Measurements from ENCODE around the gene HS3ST3B1. TPM values are rescaled to one million over a fixed set of nuclear protein-coding genes. Genes with fewer than 3 reads are reported as not detected.

The HS3ST3B1 gene
- 10 to 100 TPM; 13.2 to 22.0 TPM for total RNA-seq

DNA sequence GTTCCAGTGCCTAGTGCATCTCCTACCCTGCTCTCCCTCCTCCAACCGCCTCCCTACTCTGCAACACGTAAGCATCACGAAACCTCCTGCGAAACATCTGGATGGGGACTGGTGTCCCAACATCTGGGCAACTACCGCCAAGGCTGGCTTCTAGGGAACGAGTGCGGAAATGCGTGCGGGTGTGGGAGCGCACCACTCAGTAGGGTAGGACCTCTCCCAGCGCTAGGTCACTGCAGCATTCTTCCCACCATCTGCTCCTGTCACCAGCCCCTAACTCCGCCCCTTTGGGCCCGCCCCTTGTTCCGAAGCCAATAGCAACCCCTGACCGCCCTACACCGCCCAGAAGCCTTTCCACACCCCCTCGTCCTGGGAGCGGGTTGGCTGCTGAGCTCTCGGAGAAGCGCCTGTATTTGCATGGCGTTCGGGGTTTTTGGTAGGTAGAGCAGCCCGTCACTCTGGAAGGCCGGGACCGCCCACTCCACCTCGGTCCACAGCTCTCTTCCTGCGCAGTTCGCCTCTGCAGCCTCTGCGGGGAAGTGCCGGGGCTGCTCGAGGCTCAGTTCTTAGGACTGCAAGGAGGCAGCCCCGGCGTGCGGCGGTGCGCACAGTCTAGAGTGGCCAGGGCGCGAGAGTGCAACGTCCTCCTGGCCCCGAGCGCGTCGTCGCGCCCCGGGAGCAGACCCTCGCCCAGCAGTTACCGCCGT, at the start of gene HS3ST3B1:
HS3ST3B1 (plus strand) TSS at position 507 of the 704 bp plus-strand sequence. CDS start 438 bp downstream, outside the sequence.
- Mint-ChIP-seq H3K4me1 (ENCODE audit: low read depth in 2 of 2) (peaks cover 60 to 62% of the 10 kb centered on the region in 2 donors), H3K27me3 (peaks cover 19 to 23% of the 10 kb centered on the region in 2 donors), H3K36me3 (no peaks in the 10 kb centered on the region), H3K4me3 (peak within 1 kb of the TSS; percentile 97), H3K27ac (peak within 1 kb of the TSS; percentile 72 to 93), H3K9me3 (no peaks in the 10 kb centered on the region)
- DNase-seq (ENCODE audit: low spot score) (peak; percentile 100), ATAC-seq (peak; percentile 90 to 91)

DNA sequence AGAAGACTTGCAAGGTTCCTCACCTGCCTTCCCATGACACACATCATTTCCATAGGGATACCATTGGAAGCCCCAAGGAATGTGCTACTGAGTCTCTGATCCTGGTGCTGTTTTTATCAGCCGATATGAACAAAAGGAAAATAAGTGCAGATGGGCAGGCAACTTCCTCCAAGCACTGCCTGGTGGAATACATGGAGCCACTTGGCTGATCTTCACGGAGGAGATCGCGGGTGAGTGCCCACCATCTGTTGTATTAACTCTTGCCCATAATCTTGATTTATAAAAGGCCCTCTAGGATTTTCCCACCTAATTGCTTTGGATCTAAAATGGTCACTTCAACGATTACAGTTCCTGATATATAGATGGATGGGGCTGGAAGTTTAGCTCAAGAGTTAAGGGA, 39.5 kb upstream of the HS3ST3B1 start:
- Mint-ChIP-seq H3K36me3 (no peaks in the 10 kb centered on the region), H3K9me3 (no peaks in the 10 kb centered on the region), H3K4me1 (ENCODE audit: low read depth in 2 of 2) (no peaks in the 10 kb centered on the region), H3K27ac (no peak overlapping the region), H3K4me3 (no peak overlapping the region), H3K27me3 (no peaks in the 10 kb centered on the region)
- DNase-seq (ENCODE audit: low spot score) (no peak), ATAC-seq (no peak)

DNA sequence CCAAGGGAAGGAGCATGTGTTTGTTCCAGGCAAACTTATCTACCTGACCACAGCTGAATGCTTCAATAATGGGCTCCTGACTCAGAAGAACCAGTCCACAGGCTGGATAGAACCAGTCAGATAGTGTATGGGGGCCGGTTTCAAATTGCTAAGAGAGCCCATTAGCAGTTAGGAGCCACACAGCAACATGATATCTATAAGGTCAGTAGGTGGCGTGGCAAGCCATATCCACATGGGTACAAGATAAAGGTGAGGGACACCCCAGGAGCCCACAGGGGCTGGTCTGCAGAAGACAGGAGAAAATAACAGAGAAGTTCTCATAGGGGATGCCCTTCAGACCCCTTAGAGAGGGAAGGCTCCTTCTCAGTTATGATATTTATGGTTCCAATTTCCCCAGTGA, 32.6 kb upstream of the HS3ST3B1 start:
- DNase-seq (ENCODE audit: low spot score) (no peak), ATAC-seq (no peak)
- H3K27ac Mint-ChIP-seq, result no peak overlapping the region
- peaks cover 0 to 4% of the 10 kb centered on the region in 2 donors for H3K4me1 Mint-ChIP-seq (ENCODE audit: low read depth in 2 of 2)
- H3K9me3 Mint-ChIP-seq, result no peaks in the 10 kb centered on the region
- no peak overlapping the region for H3K4me3 Mint-ChIP-seq
- no peaks in the 10 kb centered on the region for H3K36me3 Mint-ChIP-seq
- peaks cover 0 to 8% of the 10 kb centered on the region in 2 donors for H3K27me3 Mint-ChIP-seq

DNA sequence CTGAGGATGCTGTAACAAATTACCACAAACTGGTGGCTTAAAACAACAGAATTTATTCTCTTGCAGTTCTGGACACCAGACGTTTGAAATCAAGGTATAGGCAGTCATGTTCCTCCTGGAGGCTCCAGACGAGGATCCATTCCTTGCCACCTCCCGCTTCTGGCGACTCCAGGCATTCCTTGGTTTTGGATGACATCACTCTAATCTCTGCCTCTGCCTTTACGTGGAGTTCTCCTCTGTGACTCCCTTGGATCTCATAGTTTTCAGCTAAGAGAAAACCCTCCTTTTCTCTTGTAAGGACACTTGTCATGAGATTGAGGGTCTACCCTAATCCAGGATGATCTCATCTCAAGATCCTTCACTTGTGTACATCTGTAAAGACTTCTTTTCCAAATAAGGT, 31.4 kb upstream of the HS3ST3B1 start:
- no peaks in the 10 kb centered on the region for H3K36me3 Mint-ChIP-seq
- ATAC-seq (no peak), DNase-seq (ENCODE audit: low spot score) (no peak)
- peaks cover 0 to 4% of the 10 kb centered on the region in 2 donors for H3K4me1 Mint-ChIP-seq (ENCODE audit: low read depth in 2 of 2)
- no peaks in the 10 kb centered on the region for H3K9me3 Mint-ChIP-seq
- H3K4me3 Mint-ChIP-seq, result no peak overlapping the region
- peaks cover 0 to 8% of the 10 kb centered on the region in 2 donors for H3K27me3 Mint-ChIP-seq
- H3K27ac Mint-ChIP-seq, result peak overlapping the region in 1 of 2 donors; percentile 0

DNA sequence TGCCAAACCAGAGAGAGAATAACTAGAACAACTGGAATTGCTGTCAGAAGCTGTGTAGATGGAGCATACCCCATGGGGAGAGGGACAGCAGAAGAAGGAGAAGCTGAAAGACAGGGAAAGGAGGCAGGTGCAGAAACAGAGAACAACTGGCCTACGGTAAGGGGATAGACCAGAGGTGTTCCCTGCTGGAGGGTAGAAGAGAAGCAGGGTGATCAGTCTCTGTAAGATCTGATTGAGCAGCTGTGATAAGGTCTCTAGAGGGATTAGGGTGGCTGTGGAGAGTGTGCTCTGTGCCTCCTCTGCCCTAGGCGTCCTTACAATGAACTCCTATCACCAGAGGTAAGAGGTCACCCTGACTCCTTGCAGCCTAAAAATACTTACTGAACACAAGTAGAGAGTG, 30.4 kb upstream of the HS3ST3B1 start:
- no peaks in the 10 kb centered on the region for H3K36me3 Mint-ChIP-seq
- H3K4me1 Mint-ChIP-seq (ENCODE audit: low read depth in 2 of 2), result peaks cover 0 to 4% of the 10 kb centered on the region in 2 donors
- ATAC-seq (no peak), DNase-seq (ENCODE audit: low spot score) (no peak)
- H3K27me3 Mint-ChIP-seq, result peaks cover 0 to 8% of the 10 kb centered on the region in 2 donors
- no peak overlapping the region for H3K4me3 Mint-ChIP-seq
- H3K9me3 Mint-ChIP-seq, result no peaks in the 10 kb centered on the region
- H3K27ac Mint-ChIP-seq, result no peak overlapping the region

DNA sequence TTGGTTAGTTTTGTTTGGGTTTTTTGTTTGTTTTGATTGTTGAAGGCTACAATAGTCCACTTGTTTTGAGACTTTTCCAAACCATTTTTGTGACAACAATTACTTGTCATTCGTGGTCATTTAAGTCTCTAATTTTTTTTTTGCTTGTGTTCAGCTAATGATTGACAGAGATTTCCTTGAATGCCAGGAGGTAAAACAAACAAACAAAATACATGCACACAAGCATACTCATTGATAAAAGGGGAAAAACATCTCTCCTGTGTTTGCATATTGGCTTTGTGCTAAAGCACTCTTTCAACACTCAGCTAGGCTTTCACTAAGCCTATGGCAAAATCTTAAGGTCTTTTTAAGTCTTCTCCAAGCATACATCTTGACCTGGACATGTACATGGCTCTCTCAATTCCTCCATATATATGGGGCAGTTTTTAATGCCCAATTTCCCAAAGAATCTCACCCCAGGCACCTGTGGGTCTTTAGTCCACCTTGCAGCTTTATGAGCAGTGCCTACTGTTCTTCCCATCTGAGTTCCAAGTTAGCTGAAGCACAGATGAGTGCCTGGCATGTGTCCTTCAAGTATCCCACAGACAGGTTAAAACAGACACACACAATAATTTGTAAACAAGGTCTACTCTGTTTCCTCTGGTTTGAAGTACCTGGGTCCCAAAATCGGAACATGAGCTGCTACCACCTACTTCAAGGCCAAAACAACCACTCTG, 24.2 kb upstream of the HS3ST3B1 start:
- Mint-ChIP-seq H3K36me3 (no peaks in the 10 kb centered on the region), H3K27me3 (peaks cover 17 to 22% of the 10 kb centered on the region in 2 donors), H3K27ac (no peak overlapping the region), H3K4me1 (ENCODE audit: low read depth in 2 of 2) (no peaks in the 10 kb centered on the region), H3K9me3 (no peaks in the 10 kb centered on the region), H3K4me3 (no peak overlapping the region)
- no peak for DNase-seq (ENCODE audit: low spot score)
- no peak for ATAC-seq

DNA sequence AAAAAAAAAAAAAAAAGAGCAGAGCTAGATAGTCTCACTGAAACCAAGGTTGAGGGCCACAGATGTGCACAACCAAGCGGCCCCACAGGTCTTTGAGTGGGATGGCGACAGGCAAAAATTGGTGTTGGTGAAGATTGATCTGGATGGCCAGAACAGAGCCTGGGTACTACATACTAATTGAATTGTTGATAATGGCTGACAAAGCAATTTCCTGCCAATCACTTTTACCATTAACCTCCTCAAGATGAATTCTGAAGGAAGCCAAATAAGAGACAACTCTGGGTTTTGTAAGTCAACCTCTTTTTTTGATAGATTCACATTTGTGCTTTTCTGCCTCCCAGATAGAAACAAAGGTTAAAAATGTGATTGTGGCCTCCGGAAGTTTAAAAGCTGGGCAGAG, 19.4 kb upstream of the HS3ST3B1 start:
- Mint-ChIP-seq H3K27me3 (peaks cover 33 to 47% of the 10 kb centered on the region in 2 donors), H3K9me3 (no peaks in the 10 kb centered on the region), H3K4me1 (ENCODE audit: low read depth in 2 of 2) (peaks cover 0 to 3% of the 10 kb centered on the region in 2 donors), H3K36me3 (no peaks in the 10 kb centered on the region), H3K4me3 (no peak overlapping the region), H3K27ac (no peak overlapping the region)
- no peak for DNase-seq (ENCODE audit: low spot score)
- ATAC-seq, result no peak

DNA sequence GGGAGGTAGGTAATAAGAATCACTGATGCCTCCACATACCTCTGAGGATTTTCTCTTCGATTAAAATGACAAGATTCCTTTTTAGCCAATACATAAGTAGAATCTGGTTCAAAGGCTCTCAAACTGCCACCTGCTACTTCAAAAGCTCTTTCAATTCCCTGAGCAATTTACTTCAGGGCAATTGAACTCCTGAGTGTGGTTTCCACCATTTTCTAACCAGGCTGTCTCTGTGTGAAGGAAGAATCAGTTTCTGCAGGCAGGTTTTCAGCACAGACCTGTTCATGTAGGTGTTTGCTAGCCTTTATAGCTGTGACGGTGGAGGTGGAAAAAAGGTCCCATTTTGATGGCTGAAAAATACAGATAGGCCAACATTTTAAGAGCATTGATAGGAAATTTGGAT, 18.2 kb upstream of the HS3ST3B1 start:
- Mint-ChIP-seq H3K9me3 (no peaks in the 10 kb centered on the region), H3K36me3 (no peaks in the 10 kb centered on the region), H3K4me1 (ENCODE audit: low read depth in 2 of 2) (peaks cover 0 to 3% of the 10 kb centered on the region in 2 donors), H3K27ac (no peak overlapping the region), H3K27me3 (peaks cover 22 to 42% of the 10 kb centered on the region in 2 donors), H3K4me3 (no peak overlapping the region)
- ATAC-seq (no peak), DNase-seq (ENCODE audit: low spot score) (no peak)

DNA sequence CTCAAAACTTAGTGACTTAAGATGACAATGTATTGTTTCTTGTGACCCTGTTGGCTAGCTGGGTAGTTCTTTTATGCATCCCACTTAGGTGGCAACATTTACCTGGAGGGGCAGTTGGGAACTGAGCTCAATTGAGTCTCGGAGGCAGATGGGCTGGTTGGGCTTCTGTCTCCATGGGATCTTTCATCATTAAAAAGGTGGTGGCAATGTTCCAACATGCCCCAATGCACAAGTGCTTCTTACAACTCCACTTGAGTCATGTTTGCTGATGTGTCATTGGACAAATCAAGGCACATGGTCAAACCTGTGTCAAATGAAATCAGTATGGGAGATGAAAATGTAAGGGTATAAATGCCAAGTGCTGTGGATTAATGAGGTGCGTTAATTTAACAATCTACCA, 11.7 kb upstream of the HS3ST3B1 start:
- Mint-ChIP-seq H3K27ac (no peak overlapping the region), H3K4me1 (ENCODE audit: low read depth in 2 of 2) (no peaks in the 10 kb centered on the region), H3K9me3 (no peaks in the 10 kb centered on the region), H3K27me3 (peaks cover 42 to 57% of the 10 kb centered on the region in 2 donors), H3K4me3 (no peak overlapping the region), H3K36me3 (no peaks in the 10 kb centered on the region)
- DNase-seq (ENCODE audit: low spot score) (no peak), ATAC-seq (no peak)

DNA sequence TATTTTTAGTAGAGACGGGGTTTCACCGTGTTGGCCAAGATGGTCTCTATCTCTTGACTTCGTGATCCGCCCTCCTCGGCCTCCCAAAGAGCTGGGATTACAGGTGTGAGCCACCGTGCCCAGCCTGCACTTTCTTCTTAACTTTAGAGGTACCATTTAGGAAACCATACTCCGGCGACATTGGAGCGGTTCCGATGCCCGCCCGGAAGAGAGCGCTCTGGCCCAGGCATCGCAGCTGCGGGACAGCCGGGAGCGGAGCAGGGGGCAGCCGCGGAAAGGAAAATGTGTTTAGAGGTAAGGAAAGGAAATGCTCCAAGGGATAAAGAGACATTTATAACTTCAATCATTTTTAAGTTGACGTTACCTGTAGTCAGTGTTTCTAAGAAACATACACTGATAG, 6.0 kb upstream of the HS3ST3B1 start:
- no peak overlapping the region for H3K4me3 Mint-ChIP-seq
- no peaks in the 10 kb centered on the region for H3K36me3 Mint-ChIP-seq
- H3K4me1 Mint-ChIP-seq (ENCODE audit: low read depth in 2 of 2), result peaks cover 32 to 36% of the 10 kb centered on the region in 2 donors
- peaks cover 54 to 55% of the 10 kb centered on the region in 2 donors for H3K27me3 Mint-ChIP-seq
- ATAC-seq, result no peak
- H3K27ac Mint-ChIP-seq, result no peak overlapping the region
- no peak for DNase-seq (ENCODE audit: low spot score)
- H3K9me3 Mint-ChIP-seq, result no peaks in the 10 kb centered on the region

DNA sequence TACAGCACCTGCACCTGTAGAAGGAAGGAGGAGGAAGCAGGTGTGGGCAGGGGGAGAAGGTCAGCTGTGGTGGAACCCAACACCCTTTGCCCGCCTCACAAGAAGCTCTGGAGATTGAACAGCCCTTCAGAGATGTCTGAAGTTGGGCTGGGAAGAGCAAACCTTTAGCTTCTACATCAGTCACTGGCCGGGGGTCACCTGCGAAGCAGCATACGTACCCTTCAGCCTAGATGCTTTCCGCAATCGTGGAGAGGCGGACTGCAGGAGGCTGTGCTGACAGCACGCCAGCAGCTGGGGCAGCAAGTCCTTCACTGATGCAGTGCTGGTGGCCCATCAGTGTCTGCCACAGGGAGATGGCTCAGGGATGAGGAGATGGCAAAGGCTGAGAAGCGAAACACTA, 5.2 kb upstream of the HS3ST3B1 start:
- no peak overlapping the region for H3K27ac Mint-ChIP-seq
- H3K4me1 Mint-ChIP-seq (ENCODE audit: low read depth in 2 of 2), result peaks cover 40 to 44% of the 10 kb centered on the region in 2 donors
- H3K9me3 Mint-ChIP-seq, result no peaks in the 10 kb centered on the region
- peaks cover 52 to 54% of the 10 kb centered on the region in 2 donors for H3K27me3 Mint-ChIP-seq
- no peaks in the 10 kb centered on the region for H3K36me3 Mint-ChIP-seq
- peak overlapping the region; percentile 49 for H3K4me3 Mint-ChIP-seq
- no peak for ATAC-seq
- DNase-seq (ENCODE audit: low spot score), result no peak

DNA sequence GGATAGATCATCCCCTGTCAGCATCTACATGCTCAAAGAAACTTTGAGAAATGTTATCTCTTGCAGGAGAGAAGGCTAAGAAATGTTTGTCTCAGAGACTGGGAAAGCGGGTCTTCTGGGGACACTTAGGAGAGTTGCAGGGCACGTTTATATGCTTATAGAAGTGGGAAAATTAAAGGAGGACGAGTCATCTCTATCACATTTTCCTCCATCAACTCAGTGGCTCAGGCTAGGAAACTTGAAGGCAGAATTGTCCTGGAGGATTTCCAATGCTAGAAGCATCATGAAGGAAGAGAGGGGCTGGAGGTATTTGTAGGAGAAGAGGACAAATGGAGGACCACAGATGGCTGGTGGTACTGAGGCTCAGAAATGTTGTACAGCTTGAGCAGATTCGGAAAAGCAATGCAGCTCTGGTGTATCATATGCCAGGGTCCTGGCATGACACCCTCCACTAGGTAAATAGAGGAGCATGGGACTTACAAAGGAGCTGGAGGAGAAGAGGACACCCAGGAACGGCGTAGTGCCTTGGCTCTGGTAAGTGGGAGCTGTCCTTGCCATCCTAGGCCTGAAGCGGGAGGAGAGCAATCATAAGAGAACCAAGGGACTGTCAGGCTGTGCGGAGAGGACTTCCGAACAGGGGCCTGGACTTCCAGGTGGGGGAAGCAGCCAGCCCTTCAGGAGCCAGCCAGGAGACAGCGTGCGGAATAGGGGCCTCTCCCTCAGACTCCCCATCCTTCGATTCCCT, 4.5 kb upstream of the HS3ST3B1 start:
- H3K36me3 Mint-ChIP-seq, result no peaks in the 10 kb centered on the region
- no peak for ATAC-seq
- no peaks in the 10 kb centered on the region for H3K9me3 Mint-ChIP-seq
- peak overlapping the region in 1 of 2 donors; percentile 3 for H3K27ac Mint-ChIP-seq
- H3K4me3 Mint-ChIP-seq, result peak overlapping the region; percentile 49
- H3K27me3 Mint-ChIP-seq, result peaks cover 47 to 49% of the 10 kb centered on the region in 2 donors
- DNase-seq (ENCODE audit: low spot score), result no peak
- H3K4me1 Mint-ChIP-seq (ENCODE audit: low read depth in 2 of 2), result peaks cover 41 to 45% of the 10 kb centered on the region in 2 donors

DNA sequence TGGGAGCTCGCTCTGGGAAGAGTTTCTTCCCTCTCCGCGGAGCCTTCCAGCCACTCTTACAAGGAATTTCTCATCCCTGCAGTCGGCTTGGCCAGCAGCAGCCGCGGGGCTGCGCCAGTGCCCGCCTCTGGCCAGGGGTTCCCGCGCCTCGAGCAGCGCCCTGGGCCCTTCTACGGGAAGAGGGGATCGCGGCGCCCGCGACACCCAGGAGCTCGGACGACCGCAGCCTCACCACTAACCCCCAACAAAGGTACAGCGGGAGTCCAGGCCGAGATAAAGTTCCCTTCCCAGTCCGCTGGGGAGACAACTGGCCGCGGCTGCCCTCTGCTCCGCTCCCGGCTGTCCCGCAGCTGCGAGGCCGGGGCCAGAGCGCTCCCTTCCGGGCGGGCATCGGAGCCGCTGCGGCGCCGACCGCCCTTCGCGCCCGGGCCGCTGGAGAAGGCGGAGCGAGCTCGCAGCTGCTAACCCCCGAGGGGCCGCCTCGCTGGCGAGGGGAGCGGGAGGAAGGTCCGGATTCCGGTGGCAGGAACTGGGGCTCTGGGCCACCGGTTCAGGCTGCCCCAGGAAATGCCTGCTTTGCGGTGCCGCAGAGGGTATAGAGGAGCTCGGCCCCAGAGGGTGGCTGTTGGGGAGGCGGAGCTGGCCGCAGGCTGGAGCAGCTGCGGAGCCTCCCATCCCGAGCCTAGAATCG, 3.6 kb upstream of the HS3ST3B1 start:
- DNase-seq (ENCODE audit: low spot score) (peak; percentile 68), ATAC-seq (no peak)
- no peaks in the 10 kb centered on the region for H3K9me3 Mint-ChIP-seq
- H3K4me3 Mint-ChIP-seq, result peak overlapping the region; percentile 86
- no peak overlapping the region for H3K27ac Mint-ChIP-seq
- peaks cover 41 to 43% of the 10 kb centered on the region in 2 donors for H3K27me3 Mint-ChIP-seq
- peaks cover 41 to 45% of the 10 kb centered on the region in 2 donors for H3K4me1 Mint-ChIP-seq (ENCODE audit: low read depth in 2 of 2)
- no peaks in the 10 kb centered on the region for H3K36me3 Mint-ChIP-seq

Measured in natural killer cell treated with Interleukin-12 subunit alpha and Interleukin-12 subunit beta and Interleukin-15 and Interleukin-18, amount 100 ng/mL, for 72 hours (primary cell).